ENCODE measurements around the gene DISC1.
"Not testable (repeated sequence)": the region's sequence is repeated elsewhere in the genome, so short reads cannot be mapped to it uniquely, and the experiment has no call there.

Gene DISC1

DNA sequence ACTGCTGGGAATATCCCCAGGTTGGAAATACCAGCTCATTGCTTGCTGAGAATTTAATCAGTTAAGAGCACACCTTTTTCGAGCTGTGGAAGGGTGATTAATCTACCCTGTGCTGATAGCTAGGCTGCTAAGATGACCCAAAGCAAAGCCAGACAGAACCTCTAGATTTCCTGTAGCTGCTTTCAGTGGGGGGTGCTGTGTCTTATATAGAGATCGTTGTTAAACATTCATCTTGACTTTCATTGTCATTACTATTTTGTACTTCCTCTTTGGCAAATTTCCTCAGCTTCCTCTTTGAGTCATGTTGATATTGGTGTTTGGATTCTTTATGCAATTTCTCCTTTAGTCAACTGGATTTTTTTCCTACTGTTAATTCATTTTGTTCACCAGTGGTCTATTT, 155.3 kb downstream of the DISC1 start:
- DNase-seq: no peak

DNA sequence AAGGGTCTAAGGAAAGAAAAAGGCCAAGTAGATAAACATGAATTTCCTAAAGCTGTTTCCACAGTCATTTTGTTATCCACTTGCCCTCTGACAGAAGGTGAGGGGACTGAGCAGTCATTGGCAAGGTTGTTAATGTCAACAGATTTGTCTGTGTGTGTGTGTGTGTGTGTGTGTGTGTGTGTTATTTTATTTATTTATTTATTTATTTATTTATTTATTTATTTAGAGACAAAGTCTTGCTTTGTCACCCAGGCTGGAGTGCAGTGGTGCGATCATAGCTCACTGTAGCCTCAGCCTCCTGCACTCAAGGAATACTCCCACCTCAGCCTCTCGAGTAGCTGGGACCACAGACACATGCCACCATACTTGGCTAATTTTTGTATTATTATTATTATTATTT, 158.5 kb downstream of the DISC1 start:
- not testable (repeated sequence) for DNase-seq

DNA sequence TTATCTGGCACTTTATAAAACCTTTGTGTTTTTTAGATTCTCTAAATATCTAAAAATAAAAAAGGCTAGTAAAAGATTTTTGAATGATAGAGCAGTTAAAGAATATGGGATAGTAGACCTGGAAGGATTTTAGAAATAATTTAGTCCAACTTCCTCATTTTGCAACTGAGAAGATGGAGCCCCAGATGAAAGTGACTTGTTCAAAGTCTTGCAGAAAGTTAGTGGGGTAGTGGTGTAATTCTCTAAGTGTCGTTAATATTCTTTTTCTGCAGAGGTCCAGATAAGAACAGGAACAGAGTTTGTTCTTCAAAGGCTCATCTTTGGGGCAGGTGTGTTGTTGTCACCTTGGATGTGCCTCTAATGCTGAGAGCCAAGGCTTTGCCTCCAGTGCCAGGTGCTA, 159.5 kb downstream of the DISC1 start:
- no peak for DNase-seq

DNA sequence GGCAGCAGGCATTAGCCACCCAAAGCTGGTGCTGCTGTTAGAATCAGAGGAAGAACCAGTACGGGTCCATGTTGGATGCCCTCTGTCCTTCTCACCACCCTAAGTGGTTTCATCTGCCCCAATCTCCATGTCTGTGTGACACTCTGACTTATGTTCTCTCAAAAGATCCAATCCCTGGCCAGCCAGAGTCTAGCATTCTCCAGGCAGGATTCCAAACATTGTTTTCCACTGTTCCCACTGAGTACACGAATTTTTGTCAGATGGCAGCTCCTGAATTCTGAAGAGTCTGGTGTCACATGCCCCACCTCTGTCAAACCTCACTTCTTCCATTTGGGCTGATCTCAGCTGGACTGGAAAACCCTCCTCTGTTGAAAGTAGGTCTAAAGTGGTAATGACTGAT, 166.0 kb downstream of the DISC1 start:
- DNase-seq: no peak

GRCh38 chr1:231793893-231794292, 167.3 kb downstream of the DISC1 start:
- DNase-seq: no peak

GRCh38 chr1:231796141-231796540, 169.6 kb downstream of the DISC1 start:
- DNase-seq: no peak

GRCh38 chr1:231799363-231799986, 172.9 kb downstream of the DISC1 start:
- no peak for DNase-seq

GRCh38 chr1:231800108-231800507, 173.5 kb downstream of the DISC1 start:
- DNase-seq: no peak

GRCh38 chr1:231801042-231801585, 174.5 kb downstream of the DISC1 start:
- DNase-seq: no peak

DNA sequence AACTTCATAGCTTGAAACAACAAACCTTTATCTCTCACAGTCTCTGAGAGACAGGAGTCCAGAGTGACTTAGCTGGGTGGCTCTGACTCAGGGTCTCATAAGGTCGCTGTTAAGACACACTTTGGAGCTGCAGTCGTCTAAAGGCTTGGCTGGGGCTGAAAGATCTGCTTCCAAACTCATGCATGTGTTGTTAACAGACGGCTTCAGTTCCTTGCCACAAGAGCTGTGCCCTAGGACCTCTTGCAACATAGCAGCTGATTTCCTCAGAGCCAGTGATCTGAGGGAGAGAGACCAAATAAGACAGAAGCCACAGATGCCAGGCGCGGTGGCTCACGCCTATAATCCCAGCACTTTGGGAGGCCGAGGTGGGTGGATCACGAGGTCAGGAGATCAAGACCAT, 176.8 kb downstream of the DISC1 start:
- no peak for DNase-seq

DNA sequence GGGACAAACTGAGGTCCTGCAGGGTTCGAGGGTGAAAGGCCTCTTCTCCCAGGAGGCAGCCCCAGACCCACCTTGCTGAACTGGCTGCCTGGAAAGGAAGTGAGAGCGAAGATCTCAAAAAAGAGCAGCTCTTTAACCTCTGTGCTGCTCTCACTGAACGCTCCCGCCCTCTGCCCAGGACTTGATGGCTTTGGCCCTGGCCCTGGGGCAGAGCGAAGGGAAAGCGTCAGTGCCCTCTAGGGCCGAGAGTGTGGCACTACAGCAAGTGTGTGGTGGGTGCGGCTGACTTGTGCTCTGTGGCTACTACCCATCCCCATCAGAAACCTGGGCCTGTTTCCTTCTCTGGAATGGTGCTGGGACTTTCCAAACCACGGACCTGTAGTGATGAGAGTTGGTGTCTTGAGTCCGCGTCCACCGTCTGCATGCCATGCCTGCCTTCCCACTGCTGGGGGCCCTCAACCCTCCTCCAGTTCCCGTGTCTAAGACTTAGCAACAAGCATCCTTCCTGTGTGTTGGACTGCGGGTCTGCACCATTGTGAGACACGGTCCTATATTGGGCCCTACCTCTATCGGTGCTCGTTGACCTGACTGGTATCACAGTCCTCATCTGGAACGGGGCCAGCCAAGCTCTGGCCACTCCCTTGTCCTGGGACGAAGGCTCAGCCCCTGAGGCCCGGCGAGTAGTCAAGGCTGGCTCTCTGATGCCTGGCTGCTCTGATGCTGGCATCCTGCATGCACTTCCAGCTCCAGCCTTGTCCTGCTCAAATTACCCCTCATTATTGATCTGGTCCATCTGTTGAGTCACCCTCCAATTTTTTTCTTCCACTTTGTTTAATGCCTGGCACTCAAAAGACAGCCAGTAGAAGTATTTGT, 180.3 kb downstream of the DISC1 start:
- DNase-seq: peak in 1 of 6 experiments; percentile 5

GRCh38 chr1:231807541-231807940, 181.0 kb downstream of the DISC1 start:
- no peak for DNase-seq

DNA sequence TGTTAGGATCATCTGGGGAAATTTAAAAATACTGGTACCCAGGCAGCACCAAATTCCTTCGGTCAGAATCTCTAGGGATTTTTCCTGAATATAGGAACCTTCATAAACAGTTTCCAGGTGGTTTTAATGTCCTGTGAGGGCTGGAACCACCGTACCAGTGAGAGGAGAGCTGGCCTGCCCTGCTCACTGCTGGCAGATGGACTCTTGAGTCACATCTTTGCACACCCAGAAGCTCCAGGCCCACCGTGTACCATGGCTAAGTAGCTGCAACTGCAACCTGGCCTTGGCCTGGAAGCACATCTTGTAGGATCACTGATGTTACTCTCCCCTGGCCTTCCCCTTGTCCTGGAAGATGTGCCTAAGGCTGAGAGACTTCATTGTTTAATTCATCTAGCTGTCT, 181.5 kb downstream of the DISC1 start:
- no peak for DNase-seq

DNA sequence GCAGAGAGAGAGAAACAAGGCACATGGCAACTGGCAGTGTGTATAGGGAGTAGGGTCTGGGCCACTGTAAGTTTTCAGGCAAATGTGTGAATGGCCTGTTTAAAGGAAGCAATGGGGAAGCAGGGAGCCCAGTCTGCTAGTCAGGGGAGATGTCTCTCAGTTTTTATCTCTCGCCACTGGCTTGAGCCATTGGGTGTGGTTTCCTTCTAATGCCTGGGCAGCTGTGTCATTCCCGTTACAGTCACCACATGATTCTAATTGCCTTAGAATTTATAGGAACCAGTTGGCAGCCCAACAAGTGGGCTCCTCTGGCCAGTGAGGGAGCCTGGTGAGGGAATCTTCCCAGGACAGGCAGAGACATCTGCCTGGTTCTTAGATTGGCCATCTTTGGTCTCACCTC, 182.4 kb downstream of the DISC1 start:
- no peak for DNase-seq

DNA sequence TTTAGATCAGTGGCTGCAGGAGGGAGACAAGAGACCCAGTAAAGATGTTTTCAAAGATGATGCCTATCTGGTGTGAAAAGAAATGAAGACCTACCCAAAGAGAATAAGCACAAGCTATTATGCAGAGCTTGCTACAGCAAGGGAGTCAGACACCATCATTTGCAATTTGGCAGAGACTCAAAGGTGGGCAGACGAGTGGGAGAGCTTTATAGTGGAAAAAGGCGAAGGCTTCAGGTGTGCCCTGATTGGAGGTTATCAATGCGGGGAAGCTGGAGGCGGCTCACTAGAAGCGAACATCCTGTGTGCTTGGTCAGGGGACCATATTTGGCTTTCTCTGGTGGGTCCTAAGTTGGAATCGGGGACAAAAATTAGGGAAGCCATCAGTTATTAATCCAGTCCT, 183.8 kb downstream of the DISC1 start:
- DNase-seq: no peak

GRCh38 chr1:231814021-231814420, 187.4 kb downstream of the DISC1 start:
- DNase-seq: no peak

DNA sequence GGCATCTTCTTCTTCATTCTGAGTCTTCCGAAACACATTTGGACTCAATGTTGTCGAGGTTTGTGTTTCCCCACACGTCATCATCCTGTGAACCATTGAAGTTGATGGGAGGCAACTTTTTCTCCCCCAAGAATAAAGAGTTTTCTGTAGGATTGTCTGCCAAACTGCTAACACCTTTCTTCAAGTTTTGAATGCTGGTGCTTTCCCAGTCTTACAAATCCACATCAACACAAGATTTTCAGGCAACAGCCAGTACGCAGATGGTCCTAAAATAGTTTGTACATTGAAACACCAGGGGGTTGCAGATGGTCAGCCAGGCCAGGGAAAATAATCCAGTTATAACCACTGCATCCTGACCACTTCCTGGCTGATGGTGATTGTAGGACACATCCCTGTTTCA, 187.9 kb downstream of the DISC1 start:
- DNase-seq: no peak

- DNase-seq: no peak
These were observed 191.2 kb downstream of the DISC1 start for GRCh38 chr1:231817801-231818200.

DNA sequence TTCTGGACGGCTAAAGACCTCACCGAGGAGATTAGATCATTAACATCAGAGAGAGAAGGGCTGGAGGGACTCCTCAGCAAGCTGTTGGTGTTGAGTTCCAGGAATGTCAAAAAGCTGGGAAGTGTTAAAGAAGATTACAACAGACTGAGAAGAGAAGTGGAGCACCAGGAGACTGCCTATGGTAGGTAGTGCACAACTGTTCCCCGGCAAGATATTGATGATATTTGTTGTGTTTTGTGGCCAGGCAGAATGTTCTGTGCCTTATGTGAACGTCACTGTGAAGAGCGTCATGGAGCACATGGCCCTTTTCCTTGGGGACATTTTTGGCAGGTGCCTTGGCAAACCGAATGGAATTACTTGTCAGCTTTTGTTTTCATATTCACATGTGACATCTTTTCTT, 191.7 kb downstream of the DISC1 start:
- DNase-seq: no peak

GRCh38 chr1:231821281-231821680, 194.7 kb downstream of the DISC1 start:
- no peak for DNase-seq

DNA sequence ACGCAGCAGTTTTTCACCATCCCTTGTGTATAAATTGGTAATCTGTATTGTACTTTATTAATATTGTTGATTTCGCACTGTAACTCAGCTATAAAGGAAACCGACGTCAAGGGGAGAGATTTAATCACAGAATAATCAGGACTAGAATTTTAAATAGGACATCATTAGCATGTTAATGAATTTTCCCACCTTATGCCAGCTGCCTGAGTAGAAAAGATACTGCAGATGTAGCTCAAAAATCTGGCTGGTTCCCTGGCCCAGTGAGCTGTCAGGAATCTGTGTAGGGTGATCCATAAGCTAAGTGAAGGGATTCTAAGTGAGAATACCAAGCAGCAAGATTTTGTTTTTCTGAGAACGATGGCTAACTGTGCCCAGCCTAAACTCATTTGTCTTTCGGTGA, 195.5 kb downstream of the DISC1 start:
- DNase-seq: no peak

- no peak for DNase-seq
These were observed 200.0 kb downstream of the DISC1 start for GRCh38 chr1:231826566-231826965.

DNA sequence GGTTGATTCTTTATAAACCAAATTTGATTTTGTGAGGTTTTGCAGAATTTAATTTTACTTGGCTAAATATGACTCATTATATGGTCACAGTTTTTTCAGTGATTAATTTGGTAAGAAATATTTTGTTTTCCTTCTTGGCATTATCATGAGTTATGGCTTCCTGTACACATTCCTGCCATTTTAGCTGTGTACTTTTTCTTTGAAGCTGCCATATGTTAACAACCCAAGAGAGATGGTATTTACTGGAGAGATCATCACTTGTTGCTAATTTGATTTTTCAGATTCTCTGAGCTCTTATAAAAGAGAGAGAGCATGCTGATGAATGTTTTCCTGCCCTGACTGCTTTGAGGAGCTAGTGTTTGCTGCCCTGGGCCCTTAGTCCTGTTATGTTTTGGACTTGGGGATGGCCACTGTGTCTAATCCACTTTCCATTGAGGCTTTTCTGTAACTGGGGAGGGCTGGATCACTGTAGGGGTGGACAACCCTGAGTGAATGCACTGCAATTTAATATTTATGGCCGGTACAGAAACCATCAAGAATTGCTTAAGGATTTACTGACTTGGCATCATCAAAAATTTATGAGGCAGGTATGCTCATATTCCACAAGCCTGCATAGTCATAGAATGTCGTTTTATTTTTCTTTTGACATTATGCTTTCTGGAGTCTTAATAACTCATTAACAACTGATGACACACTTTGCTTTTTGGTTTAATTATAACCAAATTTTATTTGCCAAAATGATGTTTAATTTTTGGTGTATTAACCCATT, 200.9 kb downstream of the DISC1 start:
- DNase-seq: no peak
